HG03469 (cell line): ENCODE measurements around the gene TMEM175.
A peak's percentile ranks its signal among the peaks of the same experiment; 100 is the strongest.
"Not testable (repeated sequence)": the region's sequence is repeated elsewhere in the genome, so short reads cannot be mapped to it uniquely, and the experiment has no call there.

ENCODE experiments used
- ATAC-seq: cut with Tn5 transposase; IDR thresholded peaks from one replicate; pipeline ENCODE4 v1.9.1; 2021; ENCODE audit warnings: mild to moderate bottlenecking, moderate library complexity, moderate number of reproducible peaks; ENCODE audit not compliant: unreplicated experiment

TMEM175 gene

DNA sequence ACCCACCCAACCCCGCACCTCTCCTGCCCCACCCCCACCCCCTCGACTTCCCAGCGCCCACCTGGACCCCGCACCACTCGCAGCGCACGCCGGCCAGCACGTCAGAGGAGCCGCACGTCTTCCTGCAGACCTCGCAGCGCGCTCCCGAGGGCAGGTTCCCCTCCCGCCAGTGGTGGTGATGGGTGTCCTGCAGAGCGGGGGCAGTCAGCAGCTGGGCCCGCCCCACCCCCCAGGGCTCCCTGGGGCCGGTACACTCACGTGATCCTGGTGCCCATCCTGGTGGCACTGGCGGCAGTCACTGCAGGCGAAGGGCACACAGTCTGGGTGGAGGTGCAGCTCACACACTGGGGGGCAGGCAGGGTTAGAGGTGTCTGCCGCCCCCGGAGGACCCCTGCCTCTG, 36.0 kb downstream of the TMEM175 start:
- ATAC-seq: no peak

GRCh38 chr4:968621-969394, 36.5 kb downstream of the TMEM175 start:
- no peak for ATAC-seq

DNA sequence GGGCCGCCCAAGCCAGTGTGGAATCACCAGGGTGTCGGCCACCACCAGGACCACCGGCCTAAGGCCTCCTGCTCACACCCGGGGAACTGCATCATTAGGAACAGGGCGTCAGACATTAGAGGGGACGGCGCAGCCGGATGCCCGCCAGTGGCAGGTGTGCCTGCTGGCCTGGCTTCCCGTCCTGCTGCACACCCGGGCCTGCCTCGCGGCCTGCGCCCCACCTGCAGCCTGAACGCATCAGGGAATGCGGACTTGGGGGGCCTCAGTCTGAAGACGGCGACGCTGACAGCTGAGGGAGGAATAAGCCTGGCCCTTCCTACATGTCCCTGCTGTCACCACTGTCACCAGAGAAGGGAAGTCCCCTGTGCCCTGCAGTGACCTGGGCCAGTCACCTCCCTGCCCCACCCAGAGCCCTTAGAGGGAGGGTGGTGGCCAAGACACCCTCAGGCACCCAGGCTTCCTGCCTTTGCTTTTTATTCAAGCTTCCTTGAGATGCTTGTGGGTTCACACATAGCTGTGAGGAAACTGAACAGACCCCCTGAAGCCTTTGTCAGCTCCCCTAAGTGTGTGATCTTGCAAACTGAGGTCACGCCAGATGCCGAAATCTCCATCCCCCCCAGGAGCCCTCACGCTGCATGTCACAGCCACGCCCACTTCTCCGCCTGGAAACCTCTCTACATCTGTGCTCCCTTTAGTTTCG, 37.9 kb downstream of the TMEM175 start:
- no peak for ATAC-seq

GRCh38 chr4:970854-971520, 38.7 kb downstream of the TMEM175 start:
- no peak for ATAC-seq

DNA sequence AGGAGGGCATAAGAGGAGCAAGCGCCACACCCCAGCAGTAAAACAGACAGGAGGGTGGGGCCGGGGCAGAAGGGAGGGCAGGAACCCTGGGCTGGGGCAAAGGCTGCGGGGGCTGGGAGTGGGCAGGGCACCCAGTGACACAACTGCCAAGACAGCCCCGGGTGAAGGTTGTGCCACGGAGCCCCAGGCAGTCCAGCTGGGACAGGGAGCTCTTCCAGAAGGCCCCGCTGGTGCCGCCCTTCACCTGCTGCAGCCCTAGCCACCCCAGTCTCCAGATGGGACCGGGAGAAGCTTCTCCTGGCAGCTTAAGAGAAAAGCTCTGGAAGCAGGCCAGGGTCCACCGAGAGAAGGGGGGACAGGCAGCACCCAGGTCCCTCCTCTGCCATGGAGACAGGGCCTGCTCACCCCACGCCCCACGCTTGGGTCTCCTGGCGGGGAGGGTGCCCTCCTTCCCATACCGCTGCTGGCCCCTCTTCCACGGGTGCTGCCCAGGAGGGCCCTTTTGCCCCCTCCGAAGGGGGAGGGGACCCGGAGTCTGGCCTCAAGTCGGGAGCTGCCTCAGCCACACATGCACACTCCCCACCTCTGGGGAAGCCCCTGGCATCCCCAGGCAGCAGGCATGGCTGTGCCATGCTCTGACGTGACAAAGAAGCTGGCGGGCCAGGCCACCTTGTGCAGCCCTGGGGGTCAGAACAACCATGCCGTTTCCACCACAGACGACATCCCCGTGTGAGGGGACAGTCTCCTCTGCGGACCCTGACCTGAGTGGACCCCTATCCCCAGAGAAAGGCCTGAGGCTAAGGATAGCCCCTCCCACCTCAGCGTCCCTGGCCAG, 39.6 kb downstream of the TMEM175 start:
- no peak for ATAC-seq

DNA sequence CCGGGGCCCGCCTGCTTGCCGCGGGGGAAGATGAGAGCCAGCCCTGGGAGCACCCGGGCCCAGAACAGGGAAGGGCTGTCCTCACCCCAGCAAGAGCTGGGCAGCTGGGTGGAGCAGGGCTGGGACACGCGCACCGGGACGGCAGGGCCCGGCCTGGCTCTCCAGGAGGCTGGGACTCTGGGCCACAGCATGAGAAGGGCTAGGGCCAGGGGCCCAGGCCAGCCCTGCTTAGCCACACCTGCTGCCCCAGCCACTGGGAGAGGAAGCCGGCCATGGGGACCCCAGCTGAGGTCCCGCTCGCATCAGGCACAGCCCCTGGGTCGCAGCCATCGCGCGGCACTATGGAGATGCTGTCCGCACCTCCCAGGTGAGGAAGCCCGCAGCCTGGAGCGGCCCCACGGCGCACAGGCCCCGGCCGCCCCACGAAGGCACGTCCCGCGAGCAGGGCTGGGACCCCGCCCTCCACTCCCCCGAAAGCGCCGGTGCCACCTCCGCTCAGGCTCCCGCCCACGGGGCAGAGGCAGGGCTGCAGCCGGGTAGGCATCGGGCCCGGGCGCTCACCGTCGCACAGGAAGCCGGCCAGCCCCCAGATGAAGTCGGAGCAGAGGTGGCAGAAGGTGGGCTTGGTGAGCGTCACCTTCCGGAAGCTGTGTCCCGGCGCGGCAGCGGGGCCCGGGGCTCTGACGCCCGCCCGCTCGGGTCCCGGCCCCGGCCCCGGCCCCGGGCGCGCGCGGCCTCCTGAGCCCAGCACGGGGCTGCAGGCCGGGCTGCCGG, 40.6 kb downstream of the TMEM175 start:
- no peak for ATAC-seq

GRCh38 chr4:973431-974397, 41.5 kb downstream of the TMEM175 start, which contains the start of gene DGKQ:
Gene DGKQ, minus strand, starts transcription at chr4:973569. Its CDS starts 87 bp downstream, at chr4:973482.
- no peak for ATAC-seq

- ATAC-seq: no peak
Observed at GRCh38 chr4:974668-975067, 42.4 kb downstream of the TMEM175 start.

DNA sequence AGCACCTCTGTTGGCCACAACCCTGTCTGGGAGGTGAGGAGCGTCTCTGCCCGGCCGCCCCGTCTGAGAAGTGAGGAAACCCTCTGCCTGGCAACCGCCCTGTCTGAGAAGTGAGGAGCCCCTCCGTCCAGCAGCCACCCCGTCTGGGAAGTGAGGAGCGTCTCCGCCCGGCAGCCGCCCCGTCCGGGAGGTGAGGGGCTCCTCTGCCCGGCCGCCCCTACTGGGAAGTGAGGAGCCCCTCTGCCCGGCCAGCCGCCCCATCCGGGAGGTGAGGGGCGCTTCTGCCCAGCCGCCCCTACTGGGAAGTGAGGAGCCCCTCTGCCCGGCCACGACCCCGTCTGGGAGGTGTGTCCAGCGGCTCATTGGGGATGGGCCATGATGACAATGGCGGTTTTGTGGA, 43.8 kb downstream of the TMEM175 start:
- ATAC-seq: not testable (repeated sequence)

DNA sequence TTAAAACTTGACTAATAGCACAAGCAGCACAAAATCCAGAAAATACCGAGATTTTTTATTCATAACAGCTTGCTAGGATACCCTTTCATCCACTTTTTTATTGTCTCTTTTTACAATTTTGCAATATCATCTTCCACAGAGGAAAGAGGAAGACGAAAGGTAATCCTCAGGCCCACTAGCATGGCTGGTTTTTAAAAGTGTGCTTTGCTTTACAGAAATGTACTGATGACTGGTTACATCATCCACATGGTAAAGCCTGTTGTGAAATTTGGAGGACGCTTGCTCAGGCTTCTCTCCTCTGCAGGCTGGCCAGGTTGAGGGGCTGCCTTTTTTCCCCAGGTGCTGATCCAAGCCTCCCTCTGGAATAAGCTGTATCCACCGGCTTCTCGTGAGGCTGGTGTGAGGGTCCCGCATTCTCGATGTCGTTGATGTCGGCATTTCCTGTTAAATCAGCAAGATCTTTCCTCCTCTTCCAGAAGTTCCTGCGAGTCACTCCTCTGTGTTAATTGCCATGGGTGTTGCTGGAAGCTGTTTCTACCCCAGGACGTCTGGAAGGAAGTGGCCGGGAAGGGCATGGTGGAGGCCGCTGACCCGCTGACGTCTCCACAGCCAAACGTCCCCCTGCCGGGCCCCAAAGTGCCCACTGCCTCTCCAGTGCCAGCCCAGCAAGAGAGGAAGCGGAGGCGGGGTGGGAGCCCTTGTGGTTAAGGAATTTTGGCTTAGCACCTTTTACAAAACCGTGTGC, 46.9 kb downstream of the TMEM175 start:
- no peak for ATAC-seq

DNA sequence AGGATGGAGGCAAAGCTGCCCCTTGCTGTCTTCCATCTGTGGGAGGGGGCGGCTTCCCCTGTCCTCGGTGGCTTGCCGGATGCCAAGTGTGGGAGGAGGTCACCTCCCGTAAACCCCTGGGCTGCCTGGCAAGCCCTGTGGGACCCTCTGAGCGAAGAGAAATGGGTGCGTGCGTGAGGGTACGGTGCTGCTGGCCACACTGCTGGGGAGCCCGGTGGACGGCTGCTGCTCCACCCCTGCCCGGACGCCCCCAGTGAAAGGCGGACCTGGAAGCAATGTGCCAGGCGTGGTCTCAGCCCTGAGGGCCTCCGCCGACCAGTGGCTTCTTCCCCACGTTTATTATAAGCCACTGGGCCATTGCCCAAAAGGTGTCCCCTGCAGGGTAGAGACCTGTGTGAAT, 50.0 kb downstream of the TMEM175 start:
- ATAC-seq: no peak

- no peak for ATAC-seq
Observed at GRCh38 chr4:982814-983213, 50.6 kb downstream of the TMEM175 start.

DNA sequence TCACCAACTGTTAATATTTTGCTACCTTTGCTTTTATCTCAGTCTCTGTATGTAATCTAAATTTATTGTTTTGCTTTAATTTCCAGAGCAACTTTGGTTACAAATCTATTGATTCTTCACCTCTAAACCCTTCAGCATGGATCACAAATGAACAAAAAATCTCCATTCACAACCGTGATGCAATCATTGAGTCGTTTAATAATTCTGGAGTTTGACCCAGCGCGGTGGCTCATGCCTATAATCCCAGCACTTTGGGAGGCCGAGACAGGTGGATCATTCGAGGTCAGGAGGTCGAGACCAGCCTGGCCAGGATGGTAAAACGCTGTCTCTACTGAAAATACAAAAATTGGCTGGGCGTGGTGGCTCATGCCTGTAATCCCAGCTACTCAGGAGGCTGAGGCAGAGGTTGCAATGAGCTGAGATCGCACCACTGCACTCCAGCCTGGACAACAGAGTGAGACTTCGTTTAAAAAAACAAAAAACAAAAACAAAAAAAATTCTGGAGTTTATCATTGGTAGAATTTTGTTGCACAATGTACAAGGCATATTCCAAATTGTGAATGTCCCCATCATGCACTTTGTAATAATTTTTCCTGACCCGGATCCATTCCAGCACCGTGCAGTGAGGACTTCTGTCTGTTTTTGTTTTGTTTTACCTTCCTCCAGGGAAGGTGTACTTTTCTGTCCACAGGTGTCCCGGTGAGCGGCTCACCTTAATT, 52.2 kb downstream of the TMEM175 start:
- ATAC-seq: no peak

GRCh38 chr4:985123-985830, 53.0 kb downstream of the TMEM175 start:
- ATAC-seq: no peak

DNA sequence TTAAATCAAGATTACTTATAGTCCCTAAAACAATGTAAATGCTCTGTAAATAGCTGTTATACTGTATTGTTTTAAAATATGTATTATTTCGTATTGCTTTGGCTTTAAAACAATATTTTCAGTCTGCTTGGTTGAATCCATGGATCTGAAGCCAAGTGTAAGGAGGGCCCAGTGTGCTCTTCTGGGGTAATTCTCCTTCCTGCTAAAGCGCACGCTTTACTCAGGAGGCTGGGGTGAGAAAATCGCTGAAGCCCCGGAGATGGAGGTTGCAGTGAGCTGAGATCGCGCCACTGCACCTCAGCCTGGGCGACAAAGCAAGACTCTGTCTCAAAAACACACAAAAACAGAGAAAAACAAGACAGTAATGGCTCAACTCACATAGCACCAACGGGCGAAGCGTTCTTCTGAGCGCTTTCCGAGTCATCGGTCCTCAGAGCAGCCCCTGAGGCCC, 54.2 kb downstream of the TMEM175 start:
- ATAC-seq: no peak

DNA sequence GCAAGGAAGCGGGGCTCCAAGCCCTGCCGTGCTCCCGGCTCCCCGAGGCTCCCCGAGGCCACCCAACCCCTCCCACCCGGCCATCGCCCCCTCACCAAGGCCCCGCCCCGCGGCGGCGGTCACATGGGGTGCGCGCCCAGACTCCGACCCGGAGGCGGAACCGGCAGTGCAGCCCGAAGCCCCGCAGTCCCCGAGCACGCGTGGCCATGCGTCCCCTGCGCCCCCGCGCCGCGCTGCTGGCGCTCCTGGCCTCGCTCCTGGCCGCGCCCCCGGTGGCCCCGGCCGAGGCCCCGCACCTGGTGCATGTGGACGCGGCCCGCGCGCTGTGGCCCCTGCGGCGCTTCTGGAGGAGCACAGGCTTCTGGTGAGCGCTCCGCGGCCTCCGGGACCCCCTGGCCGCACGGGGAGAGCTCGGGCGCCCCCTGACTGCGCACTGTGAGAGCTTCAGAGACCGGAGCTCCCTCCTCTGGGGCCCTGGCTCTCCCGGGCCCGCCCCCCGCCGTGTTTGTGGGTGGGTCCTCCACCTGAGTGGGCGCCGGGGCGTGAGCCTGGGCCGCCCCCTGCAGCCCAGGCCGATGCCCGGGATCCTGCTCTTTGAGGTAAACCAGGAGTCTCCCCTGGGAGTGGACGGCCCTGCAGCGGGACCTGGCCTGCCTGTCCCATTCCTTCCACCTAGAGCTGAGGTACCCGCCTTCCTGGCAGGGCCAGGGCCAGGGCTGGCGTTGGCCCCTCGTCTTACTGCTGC, 54.8 kb downstream of the TMEM175 start, which contains the start of gene IDUA:
Gene IDUA (plus strand): TSS at position 166 of the 745 bp plus-strand sequence. CDS start 41 bp downstream, at position 207.
- peak; percentile 55 for ATAC-seq
